AG10803 (cell line): ENCODE measurements around the gene MAB21L4.

Experiments
- DNase-seq: peaks from one replicate; pipeline ENCODE4 v3.0.0; 2010; ENCODE audit warnings: low read depth
- H3K4me3 ChIP-seq: 2 replicates; pipeline ENCODE4 v1.5.1; 2011; ENCODE audit warnings: mild to moderate bottlenecking, low read length, control low read depth
- CTCF ChIP-seq: conservative IDR thresholded peaks from 2 replicates; pipeline ENCODE4 v1.5.1; 2011; ENCODE audit warnings: mild to moderate bottlenecking, low read length, control low read depth, inconsistent platforms

Gene MAB21L4

GRCh38 chr2:240918258-240919091, 22.5 kb upstream of the MAB21L4 start:
- H3K4me3 ChIP-seq: no peak overlapping the region
- TF ChIP-seq CTCF: no peak
- DNase-seq: no peak

GRCh38 chr2:240917684-240918257, 21.8 kb upstream of the MAB21L4 start:
- no peak for DNase-seq
- H3K4me3 ChIP-seq: no peak overlapping the region
- TF ChIP-seq CTCF: no peak

- no peak for DNase-seq
- peak overlapping the region; percentile 23 for H3K4me3 ChIP-seq
- TF ChIP-seq CTCF: no peak
Observed at GRCh38 chr2:240917009-240917683, 21.2 kb upstream of the MAB21L4 start.

GRCh38 chr2:240916571-240917008, 20.6 kb upstream of the MAB21L4 start:
- peak; percentile 88 for DNase-seq
- peak overlapping the region; percentile 23 for H3K4me3 ChIP-seq
- TF ChIP-seq CTCF: no peak

- DNase-seq: no peak
- no peak overlapping the region for H3K4me3 ChIP-seq
- TF ChIP-seq CTCF: no peak
Observed at GRCh38 chr2:240915526-240916341, 19.8 kb upstream of the MAB21L4 start.

- no peak for DNase-seq
- no peak for TF ChIP-seq CTCF
- no peak overlapping the region for H3K4me3 ChIP-seq
Observed at GRCh38 chr2:240914645-240915525, 18.9 kb upstream of the MAB21L4 start.
